ENCODE results near the gene TMEM229B.

DNA sequence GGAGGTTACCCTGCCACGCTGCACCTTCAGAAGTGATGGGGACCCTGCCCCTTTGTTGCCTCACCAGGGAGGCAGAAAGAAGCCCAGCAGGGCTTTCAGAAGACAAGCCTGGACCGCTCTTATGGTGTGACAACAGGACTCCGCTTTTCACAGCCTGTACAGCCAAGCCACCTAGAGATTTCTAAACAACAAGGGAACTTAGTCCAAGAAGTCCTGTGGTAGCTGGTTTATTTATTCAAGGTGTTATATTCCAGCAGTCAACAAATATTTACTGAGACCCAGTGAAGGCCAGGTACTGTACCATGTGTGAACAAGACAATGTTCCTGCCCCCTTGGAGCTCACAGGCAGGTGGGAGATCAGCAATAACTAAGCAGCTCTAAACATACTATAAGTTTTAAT lies 4.0 kb upstream of the TMEM229B start:
- TF ChIP-seq, protein P1, sequence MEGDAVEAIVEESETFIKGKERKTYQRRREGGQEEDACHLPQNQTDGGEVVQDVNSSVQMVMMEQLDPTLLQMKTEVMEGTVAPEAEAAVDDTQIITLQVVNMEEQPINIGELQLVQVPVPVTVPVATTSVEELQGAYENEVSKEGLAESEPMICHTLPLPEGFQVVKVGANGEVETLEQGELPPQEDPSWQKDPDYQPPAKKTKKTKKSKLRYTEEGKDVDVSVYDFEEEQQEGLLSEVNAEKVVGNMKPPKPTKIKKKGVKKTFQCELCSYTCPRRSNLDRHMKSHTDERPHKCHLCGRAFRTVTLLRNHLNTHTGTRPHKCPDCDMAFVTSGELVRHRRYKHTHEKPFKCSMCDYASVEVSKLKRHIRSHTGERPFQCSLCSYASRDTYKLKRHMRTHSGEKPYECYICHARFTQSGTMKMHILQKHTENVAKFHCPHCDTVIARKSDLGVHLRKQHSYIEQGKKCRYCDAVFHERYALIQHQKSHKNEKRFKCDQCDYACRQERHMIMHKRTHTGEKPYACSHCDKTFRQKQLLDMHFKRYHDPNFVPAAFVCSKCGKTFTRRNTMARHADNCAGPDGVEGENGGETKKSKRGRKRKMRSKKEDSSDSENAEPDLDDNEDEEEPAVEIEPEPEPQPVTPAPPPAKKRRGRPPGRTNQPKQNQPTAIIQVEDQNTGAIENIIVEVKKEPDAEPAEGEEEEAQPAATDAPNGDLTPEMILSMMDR (IDR thresholded peaks at IDR 0.05; ENCODE audit: poor library complexity, severe bottlenecking) = no peak
- TF ChIP-seq, protein P2, sequence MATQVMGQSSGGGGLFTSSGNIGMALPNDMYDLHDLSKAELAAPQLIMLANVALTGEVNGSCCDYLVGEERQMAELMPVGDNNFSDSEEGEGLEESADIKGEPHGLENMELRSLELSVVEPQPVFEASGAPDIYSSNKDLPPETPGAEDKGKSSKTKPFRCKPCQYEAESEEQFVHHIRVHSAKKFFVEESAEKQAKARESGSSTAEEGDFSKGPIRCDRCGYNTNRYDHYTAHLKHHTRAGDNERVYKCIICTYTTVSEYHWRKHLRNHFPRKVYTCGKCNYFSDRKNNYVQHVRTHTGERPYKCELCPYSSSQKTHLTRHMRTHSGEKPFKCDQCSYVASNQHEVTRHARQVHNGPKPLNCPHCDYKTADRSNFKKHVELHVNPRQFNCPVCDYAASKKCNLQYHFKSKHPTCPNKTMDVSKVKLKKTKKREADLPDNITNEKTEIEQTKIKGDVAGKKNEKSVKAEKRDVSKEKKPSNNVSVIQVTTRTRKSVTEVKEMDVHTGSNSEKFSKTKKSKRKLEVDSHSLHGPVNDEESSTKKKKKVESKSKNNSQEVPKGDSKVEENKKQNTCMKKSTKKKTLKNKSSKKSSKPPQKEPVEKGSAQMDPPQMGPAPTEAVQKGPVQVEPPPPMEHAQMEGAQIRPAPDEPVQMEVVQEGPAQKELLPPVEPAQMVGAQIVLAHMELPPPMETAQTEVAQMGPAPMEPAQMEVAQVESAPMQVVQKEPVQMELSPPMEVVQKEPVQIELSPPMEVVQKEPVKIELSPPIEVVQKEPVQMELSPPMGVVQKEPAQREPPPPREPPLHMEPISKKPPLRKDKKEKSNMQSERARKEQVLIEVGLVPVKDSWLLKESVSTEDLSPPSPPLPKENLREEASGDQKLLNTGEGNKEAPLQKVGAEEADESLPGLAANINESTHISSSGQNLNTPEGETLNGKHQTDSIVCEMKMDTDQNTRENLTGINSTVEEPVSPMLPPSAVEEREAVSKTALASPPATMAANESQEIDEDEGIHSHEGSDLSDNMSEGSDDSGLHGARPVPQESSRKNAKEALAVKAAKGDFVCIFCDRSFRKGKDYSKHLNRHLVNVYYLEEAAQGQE (IDR thresholded peaks at IDR 0.05; ENCODE audit: borderline replicate concordance) = no peak
- TF ChIP-seq TAF1 (IDR thresholded peaks at IDR 0.05; ENCODE audit: low read depth) (no peak), POLR2AphosphoS5 (IDR thresholded peaks at IDR 0.05) (no peak), RAD21 (conservative IDR thresholded peaks at IDR 0.05) (no peak), EZH2 (IDR thresholded peaks at IDR 0.05; ENCODE audit: borderline replicate concordance, insufficient read depth, low read length, poor library complexity, severe bottlenecking) (no peak), SMC3 (conservative IDR thresholded peaks at IDR 0.05; ENCODE audit: poor library complexity) (no peak), EP300 (conservative IDR thresholded peaks at IDR 0.05; ENCODE audit: poor library complexity, severe bottlenecking) (no peak)

Measured in neural cell (in vitro differentiated cells).